IPS-NIHi11 (cell line): ENCODE data around the gene EVC.
"Not testable (repeated sequence)": the region's sequence is repeated elsewhere in the genome, so short reads cannot be mapped to it uniquely, and the experiment has no call there.

ENCODE experiments used
- DNase-seq: peaks from one replicate; pipeline ENCODE4 v3.0.0; 2012; ENCODE audit warnings: mixed read lengths, low spot score

Gene EVC

DNA sequence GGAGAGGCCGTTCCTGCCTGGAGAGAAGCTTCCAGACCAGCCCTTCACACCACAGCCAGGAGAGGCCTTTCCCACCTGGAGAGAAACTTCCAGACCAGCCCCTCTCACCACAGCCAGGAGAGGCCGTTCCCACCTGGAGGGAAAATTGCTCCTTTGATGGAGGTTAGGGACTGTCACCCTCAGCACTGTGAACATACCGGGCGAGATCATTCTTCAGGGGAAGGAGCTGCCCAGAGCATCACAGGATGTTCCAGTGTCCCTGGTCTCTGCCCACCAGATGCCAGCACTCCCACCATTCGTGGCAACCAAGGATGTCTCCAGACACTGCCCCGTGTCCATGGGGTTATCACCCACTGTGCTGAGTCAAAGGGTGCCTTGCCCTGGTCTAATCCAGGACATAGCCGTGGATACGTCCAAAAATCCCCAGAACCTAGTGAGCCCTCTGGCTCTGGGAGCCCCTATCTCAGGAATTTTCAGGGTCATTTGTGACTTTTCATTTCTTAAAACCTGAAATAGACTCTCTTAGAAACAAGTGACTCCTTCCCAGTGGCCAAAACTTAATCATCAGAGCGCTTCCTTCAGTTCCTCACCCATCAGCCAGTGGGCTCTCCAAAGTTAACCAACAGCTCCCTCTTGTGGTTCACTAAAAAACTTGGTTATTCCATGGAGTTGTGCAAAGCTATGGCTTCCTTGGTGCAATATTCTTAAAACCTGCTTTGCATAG lies 101.7 kb downstream of the EVC start:
- peak; percentile 76 for DNase-seq

DNA sequence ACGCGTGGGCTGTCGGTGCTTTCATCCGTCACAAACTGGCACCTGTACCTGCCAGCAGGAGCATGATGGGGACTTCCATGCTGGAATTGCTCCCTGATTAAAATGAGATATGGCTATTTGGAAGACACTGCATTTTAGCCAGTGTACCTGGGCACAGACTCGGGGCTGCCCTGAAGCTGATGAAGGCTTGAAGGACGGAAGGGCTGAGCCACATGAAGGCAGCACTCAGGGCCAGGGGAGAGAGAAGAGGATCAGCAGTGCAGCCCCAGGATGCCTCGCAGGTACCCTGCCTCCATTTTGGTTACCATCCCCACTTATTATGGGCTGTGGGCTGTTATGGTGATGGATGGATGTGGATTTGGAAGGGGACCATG lies 102.9 kb downstream of the EVC start:
- no peak for DNase-seq

DNA sequence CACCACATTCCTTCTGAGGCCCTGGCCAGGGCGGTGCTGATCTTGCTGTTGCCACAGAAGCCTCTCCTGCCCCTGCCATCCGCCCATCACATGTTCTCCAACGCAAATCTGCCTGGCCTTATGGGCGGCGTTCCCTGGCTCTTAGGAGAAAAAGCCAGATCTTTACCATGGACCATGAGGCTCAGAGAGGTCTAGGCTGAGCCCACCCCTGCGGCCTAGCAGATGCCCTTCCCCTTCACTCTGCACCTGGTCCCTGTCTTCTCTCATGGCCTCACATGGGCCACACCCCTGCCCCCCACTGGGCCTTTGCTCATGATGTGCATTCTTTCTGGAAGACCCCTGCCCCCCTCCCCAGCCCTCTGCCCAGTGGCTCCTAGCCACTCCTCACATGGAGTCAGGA lies 103.4 kb downstream of the EVC start:
- DNase-seq: no peak

DNA sequence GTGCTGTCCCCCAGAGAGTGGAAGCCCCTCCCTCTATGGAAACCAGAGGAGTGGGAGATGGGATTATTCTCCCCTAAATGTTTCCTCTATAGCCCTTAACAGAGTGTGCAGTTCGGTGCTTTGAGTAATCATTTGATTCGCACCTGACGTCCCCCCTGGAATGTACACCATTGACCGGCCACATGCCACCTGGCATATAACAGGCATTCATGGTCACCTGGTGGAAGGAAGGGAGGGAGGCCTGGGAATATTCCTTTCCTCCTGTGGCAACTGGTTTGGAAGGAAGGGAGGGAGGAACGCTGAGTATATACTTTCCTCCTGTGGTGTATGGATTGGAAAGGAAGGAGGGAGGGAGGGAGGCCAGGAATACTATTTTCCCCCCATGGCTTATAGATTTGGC lies 104.6 kb downstream of the EVC start:
- DNase-seq: no peak

DNA sequence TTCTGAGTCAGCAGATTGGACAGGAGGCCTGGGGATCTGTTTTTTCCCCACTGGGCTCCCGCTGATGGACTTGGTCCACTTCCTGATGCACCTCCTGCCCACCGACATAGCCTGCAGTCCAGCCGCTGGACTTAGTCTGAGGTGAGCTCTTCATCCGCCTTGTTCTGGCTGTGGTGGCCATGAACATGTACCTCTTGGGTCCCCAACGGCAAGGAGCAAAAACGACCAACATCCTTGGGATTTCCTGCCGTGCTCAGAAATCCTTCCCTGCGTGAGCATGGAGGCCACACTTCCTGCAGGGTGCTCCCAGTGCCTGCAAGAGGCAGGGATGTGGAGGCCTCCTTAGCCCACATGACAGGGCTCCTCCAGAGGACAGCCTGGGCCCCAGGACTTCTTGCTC lies 105.1 kb downstream of the EVC start:
- no peak for DNase-seq

DNA sequence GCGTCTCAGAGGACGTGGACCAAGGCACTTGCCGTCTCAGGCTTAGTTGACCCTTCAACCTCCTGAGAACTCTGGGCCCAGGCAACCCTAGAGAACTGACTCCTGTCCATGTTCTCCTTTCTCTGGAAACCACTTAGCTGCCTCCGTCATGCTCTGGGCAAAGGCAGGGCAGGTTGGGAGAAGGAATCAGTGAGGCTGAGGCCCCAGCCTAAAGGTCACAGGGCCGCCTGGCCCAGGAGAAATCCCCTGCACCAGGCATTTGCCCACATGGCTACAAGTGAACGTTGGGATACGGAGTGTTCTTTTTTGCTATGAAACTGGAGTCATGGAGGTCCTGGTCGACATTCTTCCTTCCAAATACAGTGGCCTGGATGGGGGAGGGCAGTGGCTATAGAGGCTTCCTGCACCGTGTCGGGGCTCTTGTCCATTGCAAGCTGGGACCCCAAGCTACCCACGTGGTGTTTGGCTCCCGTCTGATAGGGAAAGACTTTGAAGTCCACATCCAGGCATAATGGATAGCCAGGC lies 105.9 kb downstream of the EVC start:
- DNase-seq: no peak

DNA sequence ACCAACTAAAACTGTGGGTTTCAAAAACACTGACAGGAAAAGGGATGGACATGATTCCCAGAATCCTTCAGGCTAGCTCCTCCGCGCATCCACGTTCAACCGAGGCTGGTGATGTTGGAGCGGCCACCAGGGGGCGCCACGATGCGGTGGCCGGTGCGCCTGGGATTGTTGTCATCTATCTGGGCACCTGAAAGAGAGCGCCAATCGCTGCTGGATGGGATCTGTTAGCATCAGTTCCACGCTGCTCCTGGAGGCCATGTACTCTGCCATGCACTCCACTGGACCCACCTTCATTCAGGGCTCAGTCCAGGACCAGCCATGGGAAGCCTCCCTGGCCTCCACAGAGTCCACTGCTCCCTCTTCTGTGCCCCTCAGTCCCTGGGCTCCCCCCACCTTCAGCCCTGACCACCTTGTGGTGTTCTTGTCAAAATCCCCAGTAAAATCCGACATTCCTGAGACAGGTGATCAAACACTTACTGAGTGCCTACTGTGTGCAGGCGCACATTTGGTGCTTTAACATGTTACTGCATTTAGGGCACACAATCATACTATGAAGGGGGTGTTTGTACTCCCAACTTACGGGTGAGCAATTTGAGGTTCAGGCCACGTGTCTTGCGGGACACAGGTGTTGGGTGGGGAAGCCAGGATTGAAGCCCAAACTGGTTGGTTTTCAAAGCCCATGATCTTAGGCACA lies 110.8 kb downstream of the EVC start:
- peak; percentile 83 for DNase-seq

DNA sequence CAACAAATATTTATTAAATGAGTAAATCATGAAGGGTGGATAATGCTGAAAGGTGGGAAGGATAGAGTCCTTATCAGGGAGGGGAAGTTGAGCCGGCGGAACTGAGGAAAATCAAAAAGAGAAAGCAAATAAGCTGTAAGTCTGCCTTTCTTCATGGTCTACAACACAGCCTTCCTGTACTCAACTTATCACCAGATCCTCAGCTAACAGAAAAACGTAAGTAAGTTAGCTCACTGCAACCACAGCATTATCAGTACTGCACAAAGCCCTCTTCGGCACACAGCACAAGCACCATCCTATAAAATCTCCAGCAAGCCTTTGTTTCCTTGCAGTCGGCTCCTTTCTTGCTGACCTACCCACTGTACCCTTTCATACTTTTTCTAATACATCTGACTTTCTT lies 111.6 kb downstream of the EVC start:
- DNase-seq: no peak

DNA sequence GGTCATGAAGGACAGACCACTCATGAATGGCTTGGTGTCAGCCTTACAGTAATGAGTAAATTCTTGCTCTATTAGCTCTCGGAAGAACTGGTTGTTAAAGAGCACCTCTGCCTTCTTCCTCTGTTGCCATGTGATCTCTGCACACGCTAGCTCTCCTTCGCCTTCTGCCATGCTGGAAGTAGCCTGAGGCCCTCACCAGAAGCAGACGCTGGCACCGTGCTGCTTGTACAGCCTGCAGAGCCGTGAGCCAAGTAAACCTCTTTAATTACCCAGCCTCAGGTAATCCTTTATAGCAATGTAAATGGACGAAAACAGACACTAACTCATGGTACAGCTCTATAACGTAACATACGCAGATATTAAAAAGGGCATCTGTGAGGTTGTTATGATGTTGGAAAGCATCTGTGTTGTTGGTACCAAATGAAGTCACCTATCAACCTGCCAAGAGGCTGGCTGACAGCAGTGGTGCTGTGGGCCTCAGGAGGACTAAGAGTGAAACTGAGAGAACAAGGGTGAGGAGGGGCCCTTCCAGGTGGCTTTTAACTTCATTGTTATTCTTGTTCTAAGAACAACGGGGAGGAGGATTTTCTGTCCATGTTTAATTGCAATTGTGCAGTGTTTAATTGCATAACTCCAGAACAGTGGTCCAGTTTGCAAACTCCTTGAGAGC lies 112.7 kb downstream of the EVC start:
- no peak for DNase-seq

DNA sequence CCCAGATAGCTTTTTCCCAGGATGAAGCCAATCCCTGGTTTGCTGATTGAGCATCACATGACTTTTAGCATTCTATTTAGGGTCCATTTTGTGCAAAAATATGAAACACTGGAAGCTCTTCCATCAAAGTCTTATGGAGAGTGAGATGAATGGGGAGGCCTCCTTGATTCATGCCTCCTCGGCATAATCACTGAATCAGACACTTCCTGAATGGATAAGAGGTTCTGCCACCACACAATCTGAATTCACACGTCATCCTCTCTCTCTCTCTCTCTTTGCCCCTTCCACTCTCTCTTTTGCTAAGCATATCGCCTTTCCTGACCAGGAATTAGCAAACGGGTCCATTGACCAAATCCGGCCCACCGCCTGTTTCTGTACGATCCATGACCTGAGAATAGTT lies 113.2 kb downstream of the EVC start:
- no peak for DNase-seq

DNA sequence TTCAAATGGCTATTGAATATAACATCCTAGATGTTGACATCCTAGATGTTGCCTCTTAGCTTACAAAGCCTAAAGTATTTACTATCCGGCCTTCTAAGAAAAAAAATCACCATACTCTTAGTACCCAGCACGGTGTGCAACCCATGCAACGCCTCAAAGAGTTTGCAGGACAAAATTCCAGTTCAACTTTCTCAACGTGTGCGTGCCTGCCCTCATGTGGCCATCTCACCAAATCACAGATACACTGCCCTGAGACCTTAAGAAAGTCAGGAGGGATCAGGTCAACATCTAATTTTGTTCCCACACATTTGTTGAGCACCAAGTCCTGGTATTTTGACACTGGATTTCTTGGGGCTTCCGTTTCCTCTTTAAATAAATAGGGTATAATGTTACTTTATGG lies 113.6 kb downstream of the EVC start:
- peak; percentile 63 for DNase-seq

DNA sequence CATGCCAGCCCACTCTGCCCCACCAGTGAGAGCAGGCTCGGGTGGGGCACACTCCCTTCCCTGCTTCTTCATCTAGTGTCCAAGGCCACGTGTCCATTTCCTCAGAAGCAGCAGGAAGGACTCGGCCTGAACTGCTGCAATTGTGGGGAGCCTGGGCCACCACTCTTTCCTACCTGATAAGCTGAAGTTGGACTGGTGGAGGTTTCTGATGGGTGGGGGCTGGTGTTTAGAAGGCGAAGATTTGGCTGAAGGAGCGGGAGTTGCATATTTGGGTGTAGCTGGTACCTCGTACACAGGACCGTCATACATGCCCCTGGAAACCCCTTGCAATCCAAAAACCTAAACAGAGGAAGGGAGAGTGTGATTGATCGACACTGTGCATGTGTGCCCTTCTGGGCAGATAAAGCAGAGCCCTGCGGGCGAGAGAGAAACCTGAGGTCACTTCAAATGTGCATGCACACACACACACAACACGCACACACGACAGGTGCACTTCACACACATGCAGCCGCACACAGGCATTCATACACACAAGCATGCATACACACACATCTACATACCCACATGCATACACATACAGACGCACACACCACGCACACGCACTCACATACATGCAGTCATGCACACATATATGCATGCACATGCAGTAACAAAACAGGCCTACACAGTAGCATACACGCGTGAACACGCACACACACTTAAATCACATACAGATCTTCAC lies 114.5 kb downstream of the EVC start:
- no peak for DNase-seq

DNA sequence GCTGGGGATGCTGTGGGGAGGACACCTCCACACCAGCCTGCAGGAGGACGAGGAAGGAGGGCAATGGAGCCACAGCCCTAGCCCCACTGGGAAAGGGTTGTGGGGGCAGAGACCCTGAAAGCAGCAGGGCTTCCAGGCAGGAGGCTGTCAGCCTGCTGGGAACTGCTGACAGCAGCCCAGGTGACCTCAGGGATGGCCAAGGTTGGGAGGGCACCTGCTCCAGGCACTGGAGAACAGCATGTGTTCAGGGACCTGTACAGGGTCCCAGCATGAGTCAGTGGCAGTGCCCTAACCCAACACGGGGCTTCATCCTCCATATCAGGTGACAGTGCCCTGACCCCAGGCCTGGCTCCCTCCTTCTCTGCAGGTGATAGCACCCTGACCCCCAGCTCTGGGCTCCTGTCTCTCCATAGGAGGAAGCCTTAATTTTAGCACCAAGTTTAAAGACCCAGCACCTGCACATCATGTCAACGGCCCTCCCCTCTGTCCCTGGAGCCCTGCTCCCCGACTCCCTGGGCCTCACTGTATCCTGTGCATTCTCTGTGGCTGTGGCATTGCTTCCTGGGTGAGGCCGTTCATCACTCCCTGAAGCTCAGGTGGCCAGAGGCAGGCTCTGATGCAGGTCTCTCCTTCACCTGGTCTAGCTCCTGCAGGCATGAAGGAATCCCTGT lies 115.6 kb downstream of the EVC start:
- DNase-seq: no peak

DNA sequence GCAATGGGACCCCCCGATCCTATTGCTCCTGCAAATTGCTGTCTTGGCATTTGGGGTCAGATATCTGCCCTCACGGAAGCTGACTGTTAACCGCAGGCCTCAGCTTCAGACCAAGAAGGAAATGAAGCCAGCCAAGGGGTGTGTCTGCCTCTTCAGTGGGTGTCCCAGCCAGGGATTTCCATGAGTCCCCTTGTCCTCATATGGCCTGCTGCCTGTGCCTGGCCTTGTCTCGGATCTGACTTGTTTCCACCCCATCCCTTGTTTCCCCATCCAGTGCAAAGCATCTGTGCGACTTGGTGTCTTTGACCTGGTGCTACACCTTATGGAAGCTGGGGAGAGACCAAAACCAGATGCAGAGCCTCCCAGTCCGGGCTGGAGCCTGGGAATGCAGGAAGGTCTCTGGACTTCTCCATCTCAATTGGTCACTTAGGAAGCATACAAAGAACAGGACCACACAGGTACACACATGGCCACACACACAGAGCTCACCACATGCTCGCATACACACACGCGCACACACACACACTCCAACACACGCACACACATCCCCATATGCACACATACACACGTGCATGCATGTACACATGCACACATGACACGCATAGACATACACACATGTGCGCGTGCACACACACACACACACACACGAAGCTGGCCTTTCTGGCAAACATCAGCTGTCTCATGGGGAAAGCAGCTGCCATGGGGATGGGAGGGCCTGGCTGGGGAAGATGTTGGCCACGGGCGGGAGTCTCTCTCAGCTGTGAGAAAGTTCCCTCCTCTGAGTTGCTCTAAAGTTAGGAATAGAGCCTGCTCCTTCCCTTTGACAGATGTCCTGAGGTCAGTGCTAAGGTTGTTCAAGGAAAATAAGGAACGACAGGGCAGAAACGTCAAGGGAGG lies 116.4 kb downstream of the EVC start:
- DNase-seq: no peak

DNA sequence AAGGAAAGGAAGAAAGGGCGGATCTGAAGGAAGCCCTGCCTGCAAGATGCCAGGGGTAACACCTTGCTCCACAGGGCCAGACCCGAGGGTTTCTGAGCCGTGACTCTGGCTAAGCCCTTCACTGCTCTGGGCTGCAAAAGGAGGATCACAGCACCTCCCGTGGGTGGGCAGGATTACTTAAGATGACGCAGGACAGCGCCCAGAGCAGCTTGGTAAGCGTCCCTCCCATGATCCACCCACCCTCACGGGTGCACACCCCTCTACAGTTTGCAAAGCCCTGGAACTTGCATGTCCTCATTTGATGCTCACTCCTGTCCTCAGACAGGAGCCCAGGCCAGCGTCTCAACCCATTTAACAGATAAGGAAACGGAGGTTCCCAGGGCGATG lies 117.0 kb downstream of the EVC start:
- DNase-seq: no peak

DNA sequence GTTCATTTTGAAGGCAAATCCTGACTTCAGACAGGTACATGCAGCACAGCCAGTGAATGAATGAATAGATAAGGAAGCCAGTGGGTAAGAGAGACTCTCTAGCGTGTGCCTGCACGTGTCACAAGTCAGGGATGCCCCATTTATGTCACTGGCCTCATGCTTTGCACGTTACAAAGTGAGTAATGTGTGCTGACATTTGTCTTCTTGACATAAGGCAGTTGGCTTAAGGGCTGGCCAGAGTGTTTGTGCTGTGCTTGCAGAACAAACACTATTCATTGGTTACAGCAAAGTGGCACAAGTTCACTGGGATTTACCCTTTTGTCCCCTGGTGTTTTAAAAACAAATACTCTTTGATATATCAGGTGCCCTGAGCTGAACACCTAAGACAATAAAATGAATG lies 125.9 kb downstream of the EVC start:
- DNase-seq: no peak

DNA sequence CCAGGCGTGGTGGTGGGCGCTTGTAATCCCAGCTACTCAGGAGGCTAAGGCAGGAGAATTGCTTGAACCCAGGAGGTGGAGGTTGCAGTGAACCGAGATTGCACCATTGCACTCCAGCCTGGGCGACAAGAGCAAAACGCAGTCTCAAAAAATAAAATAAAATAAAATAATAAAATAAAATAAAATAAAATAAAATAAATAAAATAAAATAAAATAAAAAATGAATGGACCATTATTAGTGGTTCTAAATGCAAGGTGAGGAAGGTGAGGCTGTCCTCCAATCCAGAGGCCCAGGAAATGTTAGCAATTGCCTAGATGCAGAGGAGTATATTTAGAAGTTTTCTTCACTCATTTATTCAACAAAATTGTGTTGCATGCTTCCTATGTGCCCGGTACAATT lies 126.5 kb downstream of the EVC start:
- DNase-seq: not testable (repeated sequence)

DNA sequence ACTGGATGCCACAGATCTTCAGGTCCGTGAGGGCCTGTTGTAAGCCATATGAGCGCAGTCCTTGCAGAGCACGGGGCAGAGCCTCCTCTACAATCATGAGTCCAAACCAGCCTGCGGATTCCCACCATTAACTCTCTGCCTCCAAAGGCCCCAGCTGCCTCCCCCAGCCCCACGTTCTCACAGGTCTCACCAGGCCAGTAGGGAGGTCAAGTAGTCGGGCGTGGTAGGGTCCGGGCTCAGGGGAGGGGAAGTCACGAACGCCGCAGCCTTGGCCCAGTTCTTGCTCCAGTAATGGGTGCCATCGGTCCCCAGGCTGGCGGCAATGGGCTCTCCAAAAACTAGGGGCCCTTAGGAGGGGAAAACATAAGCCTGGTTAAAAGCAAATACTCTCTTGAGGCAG lies 128.3 kb downstream of the EVC start:
- DNase-seq: no peak

DNA sequence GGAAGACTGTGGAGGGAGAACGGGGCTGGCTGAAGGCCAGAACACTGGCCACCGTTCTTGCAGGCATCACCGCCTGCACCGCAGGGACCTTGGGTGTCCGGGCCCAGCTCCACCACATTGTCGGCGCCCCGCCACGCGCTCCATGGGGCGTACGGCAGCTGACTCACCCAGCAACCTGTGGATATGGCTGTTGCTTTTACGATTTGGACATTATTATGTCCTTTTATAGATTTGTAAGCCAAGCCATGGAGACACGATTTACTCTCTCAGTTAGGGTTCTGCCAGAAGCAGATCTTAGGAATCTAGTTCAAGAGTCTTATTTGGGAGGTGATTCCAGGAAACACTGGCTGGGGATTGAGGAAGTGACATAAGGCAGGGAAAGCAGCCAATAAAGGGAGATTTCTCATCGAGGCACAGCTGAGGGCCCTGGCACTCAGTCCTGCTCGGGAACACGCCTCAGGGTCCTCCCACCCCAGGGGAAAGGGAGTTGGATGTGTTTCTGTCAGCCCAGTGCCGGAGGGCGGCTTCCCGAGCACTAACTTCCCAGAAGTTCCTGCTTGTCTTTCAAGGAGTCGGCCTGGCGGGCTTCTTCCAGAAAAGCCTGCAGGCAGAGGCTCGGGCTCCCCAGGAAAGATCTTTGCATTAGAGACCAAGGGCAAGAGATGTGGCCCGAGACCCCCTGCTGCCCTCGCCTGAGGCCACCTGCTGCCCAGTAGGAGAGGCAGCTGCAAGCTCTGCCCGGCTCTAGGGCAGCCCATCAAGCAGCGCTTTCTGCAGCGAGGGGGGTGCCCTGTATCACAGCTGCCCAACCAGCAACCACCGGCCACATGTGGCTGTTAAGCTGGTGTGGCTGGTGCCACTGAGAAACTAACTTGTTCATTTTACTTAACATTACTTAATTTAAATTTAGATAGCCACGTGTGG lies 129.0 kb downstream of the EVC start:
- no peak for DNase-seq

DNA sequence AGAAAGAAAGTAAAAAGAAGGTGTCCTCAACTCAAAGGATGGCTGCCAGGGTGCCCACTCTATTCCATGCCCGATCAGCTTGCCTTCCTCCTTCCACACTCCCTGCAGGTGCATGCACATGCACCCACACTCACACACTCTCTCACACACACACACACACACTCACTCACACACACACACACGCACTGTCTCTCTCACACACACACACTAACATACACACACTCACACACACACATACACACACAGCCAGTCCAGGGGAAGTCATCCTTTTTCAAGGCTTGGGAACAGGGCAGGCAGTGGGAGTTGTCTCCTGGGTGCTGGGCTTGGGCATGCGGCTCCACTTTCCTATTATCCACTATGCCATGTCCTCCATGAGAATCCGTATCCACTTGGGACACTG lies 131.5 kb downstream of the EVC start:
- DNase-seq: no peak
